HG03039 (cell line): ENCODE measurements around the gene KRTAP10-9.
"Not testable (repeated sequence)": the region's sequence is repeated elsewhere in the genome, so short reads cannot be mapped to it uniquely, and the experiment has no call there.

Experiments
- ATAC-seq: cut with Tn5 transposase; IDR thresholded peaks from one replicate; pipeline ENCODE4 v1.9.1; 2021; ENCODE audit warnings: mild to moderate bottlenecking, moderate library complexity; ENCODE audit not compliant: unreplicated experiment

The KRTAP10-9 gene

GRCh38 chr21:44638506-44639330 is 11.8 kb downstream of the KRTAP10-9 start:
- not testable (repeated sequence) for ATAC-seq

GRCh38 chr21:44639331-44639655 is 12.4 kb downstream of the KRTAP10-9 start:
- no peak for ATAC-seq

GRCh38 chr21:44640761-44641160 is 13.9 kb downstream of the KRTAP10-9 start:
- ATAC-seq, result no peak

- no peak for ATAC-seq
These were observed 16.9 kb downstream of the KRTAP10-9 start for GRCh38 chr21:44643741-44644310.

- no peak for ATAC-seq
These were observed 18.0 kb downstream of the KRTAP10-9 start for GRCh38 chr21:44644878-44645277.

GRCh38 chr21:44646366-44647221 is 19.7 kb downstream of the KRTAP10-9 start, which contains the start of gene KRTAP10-11:
KRTAP10-11 (plus strand) TSS chr21:44646414; CDS start chr21:44646459, 45 bp downstream.
- not testable (repeated sequence) for ATAC-seq

DNA sequence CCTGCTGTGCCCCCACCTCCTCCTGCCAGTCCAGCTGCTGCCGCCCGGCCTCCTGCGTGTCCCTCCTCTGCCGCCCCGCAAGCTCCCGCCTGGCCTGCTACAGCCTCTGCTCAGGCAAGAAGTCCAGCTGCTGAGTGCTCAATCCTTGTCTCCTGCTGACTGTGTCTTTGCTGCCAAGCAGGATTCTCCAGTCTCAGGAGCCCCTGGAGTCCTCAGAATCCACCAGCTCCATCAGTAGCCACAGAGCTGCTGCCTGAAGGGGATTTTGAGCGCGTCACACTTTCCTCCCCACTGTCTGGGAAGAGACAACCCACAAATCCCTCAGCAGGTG is 20.3 kb downstream of the KRTAP10-9 start:
- ATAC-seq, result no peak

- no peak for ATAC-seq
These were observed 21.8 kb downstream of the KRTAP10-9 start for GRCh38 chr21:44648557-44649311.

DNA sequence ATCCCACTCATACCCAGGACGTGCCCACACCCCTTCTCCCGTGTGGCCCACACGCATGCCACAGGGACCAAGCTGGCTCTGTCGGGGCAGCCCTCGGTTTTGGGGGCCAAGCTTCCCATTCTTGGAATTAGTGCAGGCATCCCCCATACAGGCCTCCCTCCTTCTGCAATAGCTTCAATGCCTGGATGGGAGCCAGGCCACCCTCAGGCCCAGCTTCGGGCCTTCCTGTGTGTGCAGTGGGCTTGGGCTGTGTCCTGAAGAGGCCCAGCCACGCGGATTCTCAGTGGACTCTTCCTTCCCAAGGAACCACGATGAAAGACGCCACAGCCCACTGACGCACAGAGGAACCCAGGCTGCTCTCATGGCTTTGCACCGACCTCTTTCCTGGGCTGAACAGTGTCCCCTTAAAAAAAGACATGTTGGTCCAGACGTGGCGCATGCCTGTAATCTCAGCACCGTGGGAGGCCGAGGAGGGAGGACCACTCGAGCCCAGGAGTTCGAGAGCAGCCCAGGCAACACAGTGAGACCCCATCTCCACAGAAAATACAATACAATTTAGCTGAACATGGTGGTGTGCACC is 22.7 kb downstream of the KRTAP10-9 start:
- no peak for ATAC-seq

DNA sequence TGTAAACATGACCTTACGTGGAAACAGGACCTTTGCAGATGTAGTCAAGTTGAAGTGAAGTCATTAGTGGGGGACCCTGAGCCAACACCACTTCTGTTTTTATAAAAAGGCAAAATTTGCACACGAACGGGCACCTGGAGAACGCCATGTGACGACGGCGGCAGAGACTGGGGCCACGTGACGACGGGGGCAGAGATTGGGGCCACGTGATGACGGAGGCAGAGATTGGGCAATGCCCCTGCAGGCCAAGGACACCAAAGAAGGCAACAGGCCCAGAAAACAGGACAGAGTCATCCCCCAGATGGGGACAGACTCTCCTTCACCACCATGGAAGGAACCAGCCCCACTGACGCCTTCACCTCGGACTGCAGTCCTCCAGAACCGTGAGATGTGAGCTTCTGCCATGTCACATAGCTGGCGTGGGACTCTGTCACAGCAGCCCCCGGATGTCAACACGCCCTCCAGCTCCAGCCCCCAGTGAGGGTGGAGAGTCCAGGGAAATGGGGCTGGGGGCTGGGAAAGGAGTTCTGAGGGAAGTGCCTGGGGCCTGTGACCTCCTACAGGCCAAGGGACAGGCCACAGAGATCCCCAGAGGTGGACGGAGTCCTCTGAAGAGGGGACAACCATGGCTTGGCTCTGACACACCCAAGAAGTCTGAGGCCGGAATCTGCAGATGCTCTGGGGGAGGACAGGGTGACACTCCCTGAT is 23.5 kb downstream of the KRTAP10-9 start:
- no peak for ATAC-seq

DNA sequence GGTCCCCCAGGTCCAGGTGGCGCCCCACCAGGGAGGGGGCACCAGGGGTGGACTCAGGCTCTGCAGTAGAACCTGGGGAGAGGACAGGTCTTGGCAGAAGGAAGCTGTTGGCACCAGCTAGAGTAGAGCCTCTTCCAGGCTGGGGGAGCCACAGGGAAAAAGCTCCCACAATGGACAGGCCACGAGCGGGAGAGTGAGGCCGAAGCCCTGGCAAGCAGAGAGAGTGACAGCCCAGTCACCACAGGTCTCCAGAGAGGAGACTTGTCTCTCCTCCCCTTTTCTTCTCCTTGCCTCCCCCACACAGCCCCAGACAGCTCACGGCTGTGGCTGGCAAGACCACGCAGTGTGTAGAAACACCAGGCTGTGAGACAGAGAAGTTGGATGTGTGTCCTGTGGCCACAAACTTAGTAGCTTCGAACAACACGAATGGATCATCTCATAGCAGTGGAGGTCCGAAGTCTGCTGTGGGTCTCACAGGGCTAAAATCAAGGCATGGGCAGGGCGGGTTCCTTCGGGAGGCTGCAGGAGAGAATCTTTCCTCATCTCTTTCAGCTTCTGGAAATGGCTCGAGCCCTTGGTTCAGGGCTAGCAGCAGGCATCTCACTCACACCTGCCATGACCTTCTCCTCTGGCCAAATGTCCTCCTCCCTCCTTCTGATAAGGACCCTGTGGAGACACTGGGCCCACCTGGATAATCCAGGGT is 24.2 kb downstream of the KRTAP10-9 start:
- no peak for ATAC-seq

DNA sequence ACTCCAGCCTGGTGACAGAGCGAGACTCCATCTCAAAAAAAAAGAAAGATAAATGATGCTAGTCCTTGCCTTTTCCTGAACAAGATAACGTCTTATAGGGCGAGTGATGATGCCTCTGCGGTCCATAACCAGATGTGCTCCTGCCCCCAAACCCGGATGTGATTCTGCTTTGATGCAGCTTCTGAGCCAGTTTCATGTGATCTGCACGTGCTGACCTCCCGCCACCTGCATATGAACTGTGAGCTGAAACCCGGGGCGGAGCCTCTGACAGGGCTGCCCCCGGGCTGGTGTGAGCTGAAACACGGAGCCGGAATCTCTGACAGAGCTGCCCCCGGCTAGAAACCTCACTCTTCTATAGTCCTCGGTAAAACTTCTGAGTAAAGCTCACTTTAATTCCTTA is 26.2 kb downstream of the KRTAP10-9 start:
- ATAC-seq, result no peak

- no peak for ATAC-seq
These were observed 27.0 kb downstream of the KRTAP10-9 start for GRCh38 chr21:44653656-44654575.

GRCh38 chr21:44654576-44655175 is 27.8 kb downstream of the KRTAP10-9 start, which contains the start of gene KRTAP12-4:
KRTAP12-4 (minus strand) TSS chr21:44654659; CDS start chr21:44654614, 45 bp downstream.
- ATAC-seq, result no peak

- no peak for ATAC-seq
These were observed 30.0 kb downstream of the KRTAP10-9 start for GRCh38 chr21:44656868-44657267.

GRCh38 chr21:44657635-44658540 is 31.0 kb downstream of the KRTAP10-9 start, which contains the start of gene KRTAP12-3:
KRTAP12-3 (plus strand) TSS chr21:44657932; CDS start chr21:44657980, 48 bp downstream.
- ATAC-seq, result no peak

- ATAC-seq, result no peak
These were observed 31.6 kb downstream of the KRTAP10-9 start for GRCh38 chr21:44658541-44658910.
